NCI-H1694 (cell line): ENCODE results near the gene LRRFIP2.
"Not testable (repeated sequence)": the region's sequence is repeated elsewhere in the genome, so short reads cannot be mapped to it uniquely, and the experiment has no call there.

Experiments
- DNase-seq: peaks from one replicate; lab custom pipeline; 2025; lab: John Stamatoyannopoulos, UW

The LRRFIP2 gene

GRCh38 chr3:37143821-37144220, 30.6 kb downstream of the LRRFIP2 start:
- no peak for DNase-seq

- no peak for DNase-seq
These were observed 32.7 kb downstream of the LRRFIP2 start for GRCh38 chr3:37141676-37142075.

GRCh38 chr3:37140899-37141541, 33.4 kb downstream of the LRRFIP2 start:
- DNase-seq: no peak

- no peak for DNase-seq
These were observed 34.8 kb downstream of the LRRFIP2 start for GRCh38 chr3:37139567-37140052.

- no peak for DNase-seq
These were observed 35.6 kb downstream of the LRRFIP2 start for GRCh38 chr3:37138816-37139215.

GRCh38 chr3:37137516-37137915, 36.9 kb downstream of the LRRFIP2 start:
- DNase-seq: no peak

- DNase-seq: no peak
These were observed 38.3 kb downstream of the LRRFIP2 start for GRCh38 chr3:37136067-37136466.

- no peak for DNase-seq
These were observed 38.8 kb downstream of the LRRFIP2 start for GRCh38 chr3:37135561-37135960.

GRCh38 chr3:37132334-37132733, 42.0 kb downstream of the LRRFIP2 start:
- no peak for DNase-seq

- no peak for DNase-seq
These were observed 42.6 kb downstream of the LRRFIP2 start for GRCh38 chr3:37131860-37132144.

- no peak for DNase-seq
These were observed 43.2 kb downstream of the LRRFIP2 start for GRCh38 chr3:37130984-37131859.

GRCh38 chr3:37130448-37130847, 43.9 kb downstream of the LRRFIP2 start:
- no peak for DNase-seq

GRCh38 chr3:37129871-37130270, 44.5 kb downstream of the LRRFIP2 start:
- no peak for DNase-seq

GRCh38 chr3:37127340-37127739, 47.0 kb downstream of the LRRFIP2 start:
- no peak for DNase-seq

GRCh38 chr3:37126856-37127255, 47.5 kb downstream of the LRRFIP2 start:
- DNase-seq: no peak

- no peak for DNase-seq
These were observed 48.9 kb downstream of the LRRFIP2 start for GRCh38 chr3:37125195-37126073.

GRCh38 chr3:37124435-37124834, 49.9 kb downstream of the LRRFIP2 start:
- DNase-seq: no peak

GRCh38 chr3:37123292-37123691, 51.1 kb downstream of the LRRFIP2 start:
- DNase-seq: no peak

GRCh38 chr3:37122069-37122468, 52.3 kb downstream of the LRRFIP2 start:
- DNase-seq: not testable (repeated sequence)

GRCh38 chr3:37118163-37118562, 56.2 kb downstream of the LRRFIP2 start:
- DNase-seq: no peak

- DNase-seq: no peak
These were observed 56.8 kb downstream of the LRRFIP2 start for GRCh38 chr3:37117548-37117947.

GRCh38 chr3:37116998-37117397, 57.4 kb downstream of the LRRFIP2 start:
- no peak for DNase-seq

- no peak for DNase-seq
These were observed 58.9 kb downstream of the LRRFIP2 start for GRCh38 chr3:37115446-37115845.
